OCI-LY1 (cell line): ENCODE results near the gene ANKRD31.

ENCODE experiments used
- H2AFZ ChIP-seq: fragments of 200-600 bp; sonication (generic), shearing (Covaris generic); 2 replicates; pipeline ENCODE4 v1.6.0; 2014; ENCODE audit warnings: antibody characterized with exemption, mild to moderate bottlenecking, low read length
- H3F3A ChIP-seq: fragments of 200-600 bp; sonication (generic), shearing (Covaris generic); 2 replicates; pipeline ENCODE4 v1.6.0; 2014; ENCODE audit warnings: mild to moderate bottlenecking, antibody characterized with exemption, low read length, moderate library complexity; ENCODE audit not compliant: insufficient read depth
- H3K27ac ChIP-seq: fragments of 200-600 bp; sonication (generic); 2 replicates; pipeline ENCODE4 v1.5.1; 2014; ENCODE audit warnings: low read length, mixed run types, mild to moderate bottlenecking, low read depth; ENCODE audit not compliant: poor library complexity, severe bottlenecking
- H3K27me3 ChIP-seq: fragments of 200-600 bp; sonication (generic); 2 replicates; pipeline ENCODE4 v1.6.0; 2014; ENCODE audit warnings: antibody characterized with exemption, mild to moderate bottlenecking, low read length, moderate library complexity; ENCODE audit not compliant: insufficient read depth
- H3K36me3 ChIP-seq: fragments of 200-600 bp; sonication (generic); 2 replicates; pipeline ENCODE4 v1.6.1; 2014; ENCODE audit warnings: mild to moderate bottlenecking, antibody characterized with exemption, low read length, moderate library complexity, mixed read lengths; ENCODE audit not compliant: insufficient read depth
- H3K4me1 ChIP-seq: fragments of 200-600 bp; sonication (generic); 2 replicates; pipeline ENCODE4 v1.5.1; 2014; ENCODE audit warnings: mild to moderate bottlenecking, low read length, moderate library complexity; ENCODE audit not compliant: insufficient read depth, severe bottlenecking
- H3K4me2 ChIP-seq: fragments of 200-600 bp; sonication (generic), shearing (Covaris generic); 2 replicates; pipeline ENCODE4 v1.6.1; 2014; ENCODE audit warnings: low read length
- H3K4me3 ChIP-seq: fragments of 200-600 bp; sonication (generic); 2 replicates; pipeline ENCODE4 v1.5.1; 2014; ENCODE audit warnings: low read length, low read depth, mild to moderate bottlenecking, mixed read lengths; ENCODE audit not compliant: poor library complexity, severe bottlenecking
- H3K79me2 ChIP-seq: fragments of 200-600 bp; shearing (Covaris generic); 2 replicates; pipeline ENCODE4 v1.6.1; 2016; ENCODE audit warnings: mixed run types, low read length, mixed read lengths; ENCODE audit not compliant: insufficient read depth
- H3K9ac ChIP-seq: fragments of 200-600 bp; sonication (generic), shearing (Covaris generic); 2 replicates; pipeline ENCODE4 v1.6.1; 2014; ENCODE audit warnings: mild to moderate bottlenecking, low read length, mixed read lengths
- H3K9me2 ChIP-seq: fragments of 200-600 bp; sonication (generic), shearing (Covaris generic); 2 replicates; pipeline ENCODE4 v1.6.1; 2014; ENCODE audit warnings: low read depth, mild to moderate bottlenecking, low read length, mixed read lengths
- H3K9me3 ChIP-seq: fragments of 200-600 bp; shearing (Covaris generic); 2 replicates; pipeline ENCODE4 v1.6.1; 2014; ENCODE audit warnings: low read length, mixed read lengths
- H4K20me1 ChIP-seq: fragments of 200-600 bp; sonication (generic), shearing (Covaris generic); 2 replicates; pipeline ENCODE4 v1.6.0; 2016; ENCODE audit warnings: mild to moderate bottlenecking, low read length; ENCODE audit not compliant: insufficient read depth
- EZH2 ChIP-seq: fragments of 200-600 bp; sonication (generic), shearing (Covaris generic); IDR thresholded peaks from 2 replicates; pipeline ENCODE4 v1.8.0; 2017; ENCODE audit warnings: borderline replicate concordance, mixed run types, mild to moderate bottlenecking, antibody characterized with exemption, low read length, moderate library complexity, mixed read lengths
- TF ChIP-seq, protein P1 (sequence below): fragments of 200-600 bp; sonication (generic), shearing (Covaris generic); IDR thresholded peaks from 2 replicates; pipeline ENCODE4 v1.5.1; 2017; ENCODE audit warnings: mild to moderate bottlenecking, antibody characterized with exemption, low read length, moderate library complexity, mixed read lengths

Gene ANKRD31

DNA sequence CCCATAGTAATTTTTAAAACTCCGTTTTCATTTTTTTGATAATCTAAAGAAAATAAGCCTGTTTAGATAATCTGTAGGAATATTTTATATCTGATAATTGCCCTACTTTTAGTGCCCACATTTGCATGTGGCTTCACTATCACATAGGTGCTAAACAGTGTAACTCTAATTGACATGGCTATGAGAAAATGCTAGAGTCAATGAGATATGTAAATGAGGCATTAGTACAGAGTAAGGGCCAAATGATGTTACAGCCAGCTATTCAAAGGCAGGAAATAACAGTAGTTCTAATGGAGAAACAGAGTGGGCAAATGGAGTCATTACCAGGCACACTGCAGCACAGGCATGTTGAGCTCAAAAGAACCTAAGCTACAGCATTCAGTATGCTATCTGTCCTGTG, 147.0 kb downstream of the ANKRD31 start:
- Histone ChIP-seq H2AFZ (no peak overlapping the region), H3K4me3 (no peak overlapping the region), H3K9me2 (no peaks in the 10 kb centered on the region), H3K9me3 (no peaks in the 10 kb centered on the region), H3K27ac (no peak overlapping the region), H3K27me3 (no peaks in the 10 kb centered on the region), H3K36me3 (no peaks in the 10 kb centered on the region), H3F3A (no peaks in the 10 kb centered on the region), H3K4me1 (no peaks in the 10 kb centered on the region), H3K4me2 (no peak overlapping the region), H3K9ac (no peak overlapping the region), H4K20me1 (no peaks in the 10 kb centered on the region), H3K79me2 (no peaks in the 10 kb centered on the region)
- TF ChIP-seq, protein P1, sequence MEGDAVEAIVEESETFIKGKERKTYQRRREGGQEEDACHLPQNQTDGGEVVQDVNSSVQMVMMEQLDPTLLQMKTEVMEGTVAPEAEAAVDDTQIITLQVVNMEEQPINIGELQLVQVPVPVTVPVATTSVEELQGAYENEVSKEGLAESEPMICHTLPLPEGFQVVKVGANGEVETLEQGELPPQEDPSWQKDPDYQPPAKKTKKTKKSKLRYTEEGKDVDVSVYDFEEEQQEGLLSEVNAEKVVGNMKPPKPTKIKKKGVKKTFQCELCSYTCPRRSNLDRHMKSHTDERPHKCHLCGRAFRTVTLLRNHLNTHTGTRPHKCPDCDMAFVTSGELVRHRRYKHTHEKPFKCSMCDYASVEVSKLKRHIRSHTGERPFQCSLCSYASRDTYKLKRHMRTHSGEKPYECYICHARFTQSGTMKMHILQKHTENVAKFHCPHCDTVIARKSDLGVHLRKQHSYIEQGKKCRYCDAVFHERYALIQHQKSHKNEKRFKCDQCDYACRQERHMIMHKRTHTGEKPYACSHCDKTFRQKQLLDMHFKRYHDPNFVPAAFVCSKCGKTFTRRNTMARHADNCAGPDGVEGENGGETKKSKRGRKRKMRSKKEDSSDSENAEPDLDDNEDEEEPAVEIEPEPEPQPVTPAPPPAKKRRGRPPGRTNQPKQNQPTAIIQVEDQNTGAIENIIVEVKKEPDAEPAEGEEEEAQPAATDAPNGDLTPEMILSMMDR = no peak
- no peak for TF ChIP-seq EZH2

DNA sequence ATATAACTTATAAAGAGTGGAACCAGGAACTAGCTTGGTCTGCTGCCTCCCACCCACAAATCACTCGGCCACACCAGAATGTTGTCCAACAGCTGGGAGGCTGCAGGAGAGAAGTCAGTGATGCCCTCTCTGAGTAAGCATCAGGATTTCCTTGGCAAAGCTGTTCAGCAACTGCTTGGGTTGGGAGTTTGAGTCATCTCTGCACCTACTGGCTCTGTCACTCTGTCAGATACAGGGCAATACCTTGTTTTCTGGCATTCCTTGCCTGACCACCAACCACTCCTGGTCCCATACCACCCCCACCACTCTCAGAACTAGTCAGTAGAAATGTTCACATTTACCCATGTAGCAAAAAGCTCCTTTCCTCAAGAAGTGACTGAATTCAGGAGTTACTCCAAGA, 147.5 kb downstream of the ANKRD31 start:
- Histone ChIP-seq H3K9me3 (no peaks in the 10 kb centered on the region), H3K79me2 (no peaks in the 10 kb centered on the region), H3F3A (no peaks in the 10 kb centered on the region), H3K27me3 (no peaks in the 10 kb centered on the region), H3K4me1 (no peaks in the 10 kb centered on the region), H3K4me2 (no peak overlapping the region), H2AFZ (no peak overlapping the region), H3K27ac (no peak overlapping the region), H3K9me2 (no peaks in the 10 kb centered on the region), H3K9ac (no peak overlapping the region), H3K4me3 (no peak overlapping the region), H3K36me3 (no peaks in the 10 kb centered on the region), H4K20me1 (no peaks in the 10 kb centered on the region)
- TF ChIP-seq EZH2 = no peak
- TF ChIP-seq, protein P1 = no peak

DNA sequence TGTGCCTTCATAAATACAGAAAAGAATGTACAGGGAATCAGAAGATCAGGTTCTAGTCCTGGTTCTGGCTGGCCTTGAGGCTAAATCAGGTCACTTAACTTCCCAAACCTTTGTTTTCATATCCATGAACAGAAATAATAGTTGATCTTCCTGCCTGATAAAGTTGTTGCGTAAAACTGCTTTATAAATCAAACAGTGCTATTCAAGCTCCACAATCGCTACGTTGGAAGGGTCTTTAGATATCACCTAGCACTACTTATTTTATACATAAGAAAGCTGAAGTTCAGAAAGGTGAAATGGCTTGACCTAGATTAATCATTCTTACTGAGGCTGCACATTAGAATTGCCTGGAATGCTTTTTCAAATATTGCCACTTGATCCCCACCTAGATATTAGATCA, 148.0 kb downstream of the ANKRD31 start:
- no peaks in the 10 kb centered on the region for H3K4me1 ChIP-seq
- H3K4me2 ChIP-seq = no peak overlapping the region
- TF ChIP-seq EZH2 = no peak
- TF ChIP-seq, protein P1 = no peak
- no peaks in the 10 kb centered on the region for H3K79me2 ChIP-seq
- H3K9me3 ChIP-seq = no peaks in the 10 kb centered on the region
- no peak overlapping the region for H3K4me3 ChIP-seq
- H3K36me3 ChIP-seq = no peaks in the 10 kb centered on the region
- H4K20me1 ChIP-seq = no peaks in the 10 kb centered on the region
- H3K27ac ChIP-seq = no peak overlapping the region
- H2AFZ ChIP-seq = no peak overlapping the region
- no peaks in the 10 kb centered on the region for H3K9me2 ChIP-seq
- no peak overlapping the region for H3K9ac ChIP-seq
- no peaks in the 10 kb centered on the region for H3K27me3 ChIP-seq
- H3F3A ChIP-seq = no peaks in the 10 kb centered on the region
